Measurements from ENCODE around the gene RPP40. TPM values are rescaled to one million over a fixed set of nuclear protein-coding genes. Genes with fewer than 3 reads are reported as not detected.

Gene RPP40
- total RNA-seq, 1 donor = 11.2 TPM

DNA sequence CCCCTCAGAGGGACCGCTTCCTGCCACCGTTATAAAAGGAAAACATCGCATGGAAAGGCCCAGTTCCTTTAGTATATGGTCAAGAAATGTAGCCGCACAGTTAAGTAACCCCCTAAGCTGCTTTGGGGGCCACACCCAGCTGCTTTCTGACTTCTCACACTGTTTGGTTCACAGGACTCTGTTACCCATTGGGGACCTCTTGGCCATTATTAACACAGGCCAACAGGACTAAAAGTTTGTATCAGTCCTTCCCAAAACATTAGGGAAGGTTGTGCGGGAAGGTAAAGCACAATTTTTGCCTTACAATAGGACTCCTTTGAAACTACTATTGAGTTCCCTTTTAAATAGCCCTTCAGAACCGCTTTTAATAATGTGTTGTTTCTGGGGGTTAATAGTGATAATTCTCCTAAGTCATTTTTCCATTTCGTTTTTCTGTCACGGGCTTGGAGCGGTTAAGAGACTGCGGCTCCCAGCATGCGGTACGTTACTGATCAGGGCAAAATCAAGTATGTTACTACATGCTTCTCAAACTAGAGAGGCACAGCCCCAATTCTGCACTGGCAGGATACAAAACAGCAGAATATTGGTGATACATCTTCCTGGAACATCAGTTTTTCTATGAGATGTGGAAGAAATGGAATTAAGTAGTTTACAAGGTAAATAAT lies 668 bp upstream of the RPP40 start:
- DNase-seq (ENCODE audit: low read depth) = no peak
- peak overlapping the region; percentile 88 for H3K4me3 ChIP-seq (ENCODE audit: low read depth, low read length)
- TF ChIP-seq, protein P1, sequence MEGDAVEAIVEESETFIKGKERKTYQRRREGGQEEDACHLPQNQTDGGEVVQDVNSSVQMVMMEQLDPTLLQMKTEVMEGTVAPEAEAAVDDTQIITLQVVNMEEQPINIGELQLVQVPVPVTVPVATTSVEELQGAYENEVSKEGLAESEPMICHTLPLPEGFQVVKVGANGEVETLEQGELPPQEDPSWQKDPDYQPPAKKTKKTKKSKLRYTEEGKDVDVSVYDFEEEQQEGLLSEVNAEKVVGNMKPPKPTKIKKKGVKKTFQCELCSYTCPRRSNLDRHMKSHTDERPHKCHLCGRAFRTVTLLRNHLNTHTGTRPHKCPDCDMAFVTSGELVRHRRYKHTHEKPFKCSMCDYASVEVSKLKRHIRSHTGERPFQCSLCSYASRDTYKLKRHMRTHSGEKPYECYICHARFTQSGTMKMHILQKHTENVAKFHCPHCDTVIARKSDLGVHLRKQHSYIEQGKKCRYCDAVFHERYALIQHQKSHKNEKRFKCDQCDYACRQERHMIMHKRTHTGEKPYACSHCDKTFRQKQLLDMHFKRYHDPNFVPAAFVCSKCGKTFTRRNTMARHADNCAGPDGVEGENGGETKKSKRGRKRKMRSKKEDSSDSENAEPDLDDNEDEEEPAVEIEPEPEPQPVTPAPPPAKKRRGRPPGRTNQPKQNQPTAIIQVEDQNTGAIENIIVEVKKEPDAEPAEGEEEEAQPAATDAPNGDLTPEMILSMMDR (IDR thresholded peaks at IDR 0.05; ENCODE audit: insufficient read depth, low read depth, low read length) = no peak

DNA sequence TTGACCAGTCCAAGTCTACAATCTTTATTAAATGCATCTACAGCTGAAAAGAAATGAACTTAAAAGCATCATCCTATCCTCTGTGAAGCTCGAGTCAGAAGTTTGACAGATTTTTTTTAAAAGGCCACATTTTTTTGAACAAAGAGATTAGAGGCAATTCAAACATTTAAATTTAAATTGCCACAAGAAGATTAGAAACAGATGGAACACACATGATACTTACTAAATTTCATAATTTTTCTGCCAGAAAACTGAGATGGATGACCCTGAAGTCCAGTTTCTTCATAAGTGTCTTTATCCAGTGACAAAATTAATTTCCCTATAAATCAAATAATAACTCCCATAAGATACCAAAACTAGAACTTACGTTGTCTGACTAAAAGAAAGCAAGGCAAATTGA lies 4.3 kb downstream of the RPP40 start:
- H3K4me3 ChIP-seq (ENCODE audit: low read depth, low read length) = no peak overlapping the region
- TF ChIP-seq, protein P1 (IDR thresholded peaks at IDR 0.05; ENCODE audit: insufficient read depth, low read depth, low read length) = no peak
- DNase-seq (ENCODE audit: low read depth) = no peak

DNA sequence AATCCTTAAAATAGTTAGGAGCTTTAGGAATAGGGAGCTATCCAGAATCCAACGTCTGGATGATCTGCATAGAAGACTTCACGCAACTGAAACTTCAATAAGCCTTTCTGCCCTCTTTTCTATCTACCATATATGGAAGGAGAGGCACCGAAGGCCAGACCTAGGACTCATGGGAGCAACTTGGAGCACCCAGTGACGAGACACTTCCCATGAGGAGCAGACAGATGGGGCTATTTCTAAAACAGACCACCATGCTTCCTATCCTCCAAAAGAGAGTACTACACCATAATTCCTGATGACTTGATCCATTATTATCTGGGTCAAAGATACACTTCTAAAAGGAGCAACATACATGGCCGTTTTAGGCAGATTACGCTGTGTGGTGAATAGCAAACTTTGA lies 6.0 kb downstream of the RPP40 start:
- H3K4me3 ChIP-seq (ENCODE audit: low read depth, low read length) = no peak overlapping the region
- DNase-seq (ENCODE audit: low read depth) = no peak
- TF ChIP-seq, protein P1 (IDR thresholded peaks at IDR 0.05; ENCODE audit: insufficient read depth, low read depth, low read length) = no peak

DNA sequence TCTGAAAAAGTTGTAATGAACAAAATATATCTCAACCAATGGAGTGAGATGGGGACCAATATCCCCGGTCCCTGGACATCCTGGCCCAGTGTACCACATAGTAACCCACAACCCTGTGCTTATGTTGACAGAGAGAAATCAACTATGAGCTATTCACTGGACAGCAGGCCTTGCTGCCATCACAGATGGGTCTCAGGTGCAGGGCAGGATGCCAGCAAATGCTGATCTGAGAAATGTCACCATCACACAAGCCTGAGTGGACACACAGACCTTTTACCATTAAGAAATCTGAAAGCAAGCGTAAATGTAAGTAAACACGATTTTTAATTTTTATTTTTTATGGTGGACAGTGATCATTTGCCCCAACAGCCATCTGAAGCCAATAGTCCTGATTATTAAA lies 9.1 kb downstream of the RPP40 start:
- no peak for DNase-seq (ENCODE audit: low read depth)
- TF ChIP-seq, protein P1 (IDR thresholded peaks at IDR 0.05; ENCODE audit: insufficient read depth, low read depth, low read length) = no peak
- no peak overlapping the region for H3K4me3 ChIP-seq (ENCODE audit: low read depth, low read length)

DNA sequence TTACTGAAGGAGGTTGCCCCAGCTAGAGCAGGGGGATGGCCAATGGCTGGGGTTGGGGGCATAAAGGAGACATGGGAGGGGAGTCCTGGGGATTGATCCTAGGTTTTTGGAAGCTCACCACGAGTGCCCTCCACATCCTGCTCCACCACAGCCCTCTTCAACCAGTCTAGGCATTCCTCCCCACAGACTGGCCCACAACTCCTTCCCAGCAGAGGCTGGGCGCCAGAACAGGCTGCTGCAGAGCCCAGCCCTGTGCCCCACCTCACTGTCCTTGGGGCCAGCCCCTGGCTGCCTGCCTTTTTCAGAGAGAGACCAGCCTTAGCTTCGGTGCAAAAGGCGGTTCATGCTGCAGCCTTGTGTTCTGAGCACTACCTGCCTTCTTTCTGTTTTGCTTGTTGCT lies 16.4 kb downstream of the RPP40 start:
- H3K4me3 ChIP-seq (ENCODE audit: low read depth, low read length) = no peak overlapping the region
- DNase-seq (ENCODE audit: low read depth) = no peak
- TF ChIP-seq, protein P1 (IDR thresholded peaks at IDR 0.05; ENCODE audit: insufficient read depth, low read depth, low read length) = no peak

DNA sequence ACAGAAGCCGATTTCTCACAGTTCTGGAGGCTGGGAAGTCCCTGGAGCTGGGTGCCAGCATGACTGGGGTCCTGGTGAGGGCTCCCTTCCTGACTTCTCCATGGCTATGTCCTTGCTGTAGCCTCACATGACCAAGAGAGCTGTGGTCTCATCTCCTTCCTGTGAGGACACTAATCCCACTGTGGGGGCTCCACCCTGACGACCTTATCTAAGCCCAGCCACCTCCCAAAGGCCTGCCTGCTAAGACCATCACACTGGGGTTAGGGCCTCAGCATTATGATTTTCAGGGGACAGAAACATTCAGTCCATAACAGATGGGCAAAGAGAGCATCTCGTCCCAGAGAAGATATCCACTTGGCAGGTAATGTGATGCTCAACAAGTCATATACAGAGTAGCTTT lies 16.8 kb downstream of the RPP40 start:
- TF ChIP-seq, protein P1 (IDR thresholded peaks at IDR 0.05; ENCODE audit: insufficient read depth, low read depth, low read length) = no peak
- DNase-seq (ENCODE audit: low read depth) = no peak
- no peak overlapping the region for H3K4me3 ChIP-seq (ENCODE audit: low read depth, low read length)

DNA sequence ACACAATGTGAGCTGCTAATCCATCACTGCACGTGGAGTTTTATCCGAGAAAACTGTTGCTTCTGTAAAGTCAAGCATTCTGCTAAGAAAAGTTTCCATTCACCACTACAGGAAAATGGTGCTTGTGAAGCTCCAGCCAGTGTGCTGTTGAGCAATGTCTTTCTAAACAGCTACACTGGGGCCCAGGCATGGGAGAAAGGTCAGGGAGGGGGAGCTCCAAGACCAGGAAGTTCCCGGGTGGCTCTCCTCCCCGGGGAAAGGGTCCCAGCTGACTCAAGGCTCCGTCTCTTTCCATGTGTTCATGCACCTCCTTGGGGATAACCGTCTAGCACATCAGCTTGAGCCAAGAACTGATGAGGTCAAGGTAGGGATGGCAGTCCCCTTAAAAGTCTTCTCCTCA lies 20.5 kb downstream of the RPP40 start:
- TF ChIP-seq, protein P1 (IDR thresholded peaks at IDR 0.05; ENCODE audit: insufficient read depth, low read depth, low read length) = no peak
- DNase-seq (ENCODE audit: low read depth) = no peak

More for the DNA sequence above, 20.5 kb downstream of the RPP40 start:
- H3K4me3 ChIP-seq (ENCODE audit: low read depth, low read length) = no peak overlapping the region

Measured in fibroblast of villous mesenchyme (primary cell).